Loucy (cell line): ENCODE results near the gene MARCHF2.

Source experiments
- H2AFZ ChIP-seq: fragments of 200-600 bp; sonication (generic); 2 replicates; pipeline ENCODE4 v1.6.0; 2016; ENCODE audit warnings: antibody characterized with exemption, mild to moderate bottlenecking, low read length, moderate library complexity
- H3F3A ChIP-seq: fragments of 200-600 bp; 2 replicates; pipeline ENCODE4 v1.6.0; 2016; ENCODE audit warnings: antibody characterized with exemption, low read depth, mild to moderate bottlenecking
- H3K27me3 ChIP-seq: fragments of 200-600 bp; sonication (generic); 2 replicates; pipeline ENCODE4 v1.6.1; 2014; ENCODE audit warnings: low read length, mild to moderate bottlenecking; ENCODE audit not compliant: insufficient read depth, poor library complexity, severe bottlenecking
- H3K36me3 ChIP-seq: fragments of 200-600 bp; sonication (generic); 2 replicates; pipeline ENCODE4 v1.6.1; 2016; ENCODE audit warnings: low read length; ENCODE audit not compliant: insufficient read depth
- H3K4me1 ChIP-seq: fragments of 200-600 bp; sonication (generic); 2 replicates; pipeline ENCODE4 v1.5.1; 2014; ENCODE audit warnings: low read length, mild to moderate bottlenecking; ENCODE audit not compliant: insufficient read depth, poor library complexity, severe bottlenecking
- H3K4me2 ChIP-seq: fragments of 200-600 bp; sonication (generic); 2 replicates; pipeline ENCODE4 v1.6.0; 2014; ENCODE audit warnings: antibody characterized with exemption, low read length, low read depth, mild to moderate bottlenecking; ENCODE audit not compliant: poor library complexity, severe bottlenecking
- H3K4me3 ChIP-seq: fragments of 200-600 bp; sonication (generic); 2 replicates; pipeline ENCODE4 v1.5.1; 2014; ENCODE audit warnings: low read length, mild to moderate bottlenecking, mixed read lengths; ENCODE audit not compliant: poor library complexity, severe bottlenecking
- H3K79me2 ChIP-seq: fragments of 200-600 bp; sonication (generic); 2 replicates; pipeline ENCODE4 v1.6.1; 2014; ENCODE audit warnings: low read length; ENCODE audit not compliant: insufficient read depth
- H3K9ac ChIP-seq: fragments of 200-600 bp; sonication (generic); 2 replicates; pipeline ENCODE4 v1.6.0; 2014; ENCODE audit warnings: mild to moderate bottlenecking, low read depth, low read length, moderate library complexity; ENCODE audit not compliant: poor library complexity, severe bottlenecking
- H3K9me2 ChIP-seq: fragments of 200-600 bp; sonication (generic); replicated peaks from 2 replicates; pipeline ENCODE4 v1.6.1; 2016; ENCODE audit warnings: low read depth, low read length, mixed read lengths
- H3K9me3 ChIP-seq: fragments of 200-600 bp; sonication (generic); 2 replicates; pipeline ENCODE4 v1.6.1; 2014; ENCODE audit warnings: mild to moderate bottlenecking, antibody characterized with exemption, low read length, low read depth; ENCODE audit not compliant: insufficient read depth
- H4K20me1 ChIP-seq: fragments of 200-600 bp; sonication (generic); 2 replicates; pipeline ENCODE4 v1.6.0; 2014; ENCODE audit warnings: antibody characterized with exemption, low read length, mild to moderate bottlenecking; ENCODE audit not compliant: insufficient read depth, poor library complexity, severe bottlenecking
- EZH2phosphoT487 ChIP-seq: fragments of 200-600 bp; IDR thresholded peaks from 2 replicates; pipeline ENCODE4 v1.6.1; 2018; ENCODE audit warnings: antibody characterized with exemption, mild to moderate bottlenecking, moderate library complexity, borderline replicate concordance
- TF ChIP-seq, protein P1 (sequence below): fragments of 200-600 bp; sonication (generic); conservative IDR thresholded peaks from 2 replicates; pipeline ENCODE4 v1.5.1; 2014; ENCODE audit warnings: mild to moderate bottlenecking, antibody characterized with exemption, low read length

The MARCHF2 gene

DNA sequence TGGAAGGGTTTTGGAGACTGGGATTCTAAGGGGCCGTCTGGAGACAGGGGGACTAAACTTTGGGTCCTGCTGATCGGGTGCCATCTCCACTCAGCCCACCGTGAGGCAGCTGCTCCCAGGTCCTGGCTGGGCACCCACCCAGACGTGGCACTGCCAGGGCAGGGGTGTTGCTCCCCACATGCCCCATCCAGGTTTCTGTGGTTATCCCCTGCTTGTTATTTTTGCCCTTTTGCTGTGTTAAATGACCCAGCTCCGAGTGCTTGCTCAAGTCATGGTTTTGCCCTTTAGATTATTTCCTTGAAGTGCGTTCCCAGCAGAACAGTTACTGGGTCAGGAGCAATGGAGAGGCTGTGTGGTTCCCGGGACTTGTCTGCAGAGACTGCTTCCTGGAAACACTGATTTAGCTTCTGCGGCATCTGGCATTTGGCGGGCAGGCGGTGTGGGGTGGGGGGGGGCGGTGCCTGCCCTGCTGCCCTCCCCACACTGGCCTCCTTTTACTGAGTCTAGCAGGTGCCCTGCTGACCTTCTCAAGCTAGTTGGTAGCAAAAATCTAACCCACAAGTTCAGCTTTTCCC lies 21.0 kb upstream of the MARCHF2 start:
- Histone ChIP-seq H3K9me3 (no peaks in the 10 kb centered on the region), H3F3A (no peaks in the 10 kb centered on the region), H3K79me2 (peaks cover 68% of the 10 kb centered on the region), H3K4me3 (peak overlapping the region; percentile 87), H3K4me1 (peaks cover 31% of the 10 kb centered on the region), H3K9me2 (no peaks in the 10 kb centered on the region), H3K9ac (no peak overlapping the region), H2AFZ (no peak overlapping the region), H4K20me1 (peaks cover 54% of the 10 kb centered on the region), H3K36me3 (no peaks in the 10 kb centered on the region), H3K27me3 (peaks cover 3% of the 10 kb centered on the region), H3K4me2 (peak overlapping the region; percentile 80)
- TF ChIP-seq EZH2phosphoT487: no peak
- TF ChIP-seq, protein P1, sequence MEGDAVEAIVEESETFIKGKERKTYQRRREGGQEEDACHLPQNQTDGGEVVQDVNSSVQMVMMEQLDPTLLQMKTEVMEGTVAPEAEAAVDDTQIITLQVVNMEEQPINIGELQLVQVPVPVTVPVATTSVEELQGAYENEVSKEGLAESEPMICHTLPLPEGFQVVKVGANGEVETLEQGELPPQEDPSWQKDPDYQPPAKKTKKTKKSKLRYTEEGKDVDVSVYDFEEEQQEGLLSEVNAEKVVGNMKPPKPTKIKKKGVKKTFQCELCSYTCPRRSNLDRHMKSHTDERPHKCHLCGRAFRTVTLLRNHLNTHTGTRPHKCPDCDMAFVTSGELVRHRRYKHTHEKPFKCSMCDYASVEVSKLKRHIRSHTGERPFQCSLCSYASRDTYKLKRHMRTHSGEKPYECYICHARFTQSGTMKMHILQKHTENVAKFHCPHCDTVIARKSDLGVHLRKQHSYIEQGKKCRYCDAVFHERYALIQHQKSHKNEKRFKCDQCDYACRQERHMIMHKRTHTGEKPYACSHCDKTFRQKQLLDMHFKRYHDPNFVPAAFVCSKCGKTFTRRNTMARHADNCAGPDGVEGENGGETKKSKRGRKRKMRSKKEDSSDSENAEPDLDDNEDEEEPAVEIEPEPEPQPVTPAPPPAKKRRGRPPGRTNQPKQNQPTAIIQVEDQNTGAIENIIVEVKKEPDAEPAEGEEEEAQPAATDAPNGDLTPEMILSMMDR: no peak

DNA sequence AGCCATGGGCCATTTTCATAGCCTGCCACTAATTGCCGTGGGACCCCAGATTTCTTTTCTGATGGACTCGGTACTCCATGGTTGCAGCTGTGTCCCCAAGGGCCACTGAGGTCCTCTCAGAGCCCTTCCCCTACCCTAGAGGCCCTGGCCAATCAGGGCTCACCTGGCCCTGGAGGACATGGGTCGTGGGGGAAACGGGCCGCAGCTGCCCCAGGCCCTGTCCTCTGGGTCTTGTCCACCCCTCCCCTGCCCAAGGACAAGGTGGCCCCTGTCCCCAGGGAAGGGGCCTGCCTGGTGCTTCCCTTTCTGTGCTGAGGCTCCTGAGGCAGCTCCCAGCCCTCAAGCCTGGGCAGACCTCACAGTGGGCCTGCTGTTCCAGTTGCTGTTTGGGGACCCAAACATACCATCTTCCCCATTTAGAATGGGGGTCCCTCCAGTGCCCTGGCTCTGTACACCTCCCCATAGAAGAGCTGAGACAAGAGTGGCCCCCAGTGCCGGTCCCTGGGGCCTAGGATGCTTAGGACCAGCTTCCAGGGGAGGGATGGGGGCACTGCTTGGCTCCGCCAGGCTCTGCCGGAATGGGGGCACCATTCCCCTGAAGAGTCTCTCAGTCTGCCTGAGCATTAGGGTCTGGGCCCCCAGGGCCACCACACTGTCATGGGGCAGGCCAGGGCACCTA lies 19.8 kb upstream of the MARCHF2 start:
- H3F3A ChIP-seq: no peaks in the 10 kb centered on the region
- no peaks in the 10 kb centered on the region for H3K9me3 ChIP-seq
- H3K36me3 ChIP-seq: no peaks in the 10 kb centered on the region
- peaks cover 81% of the 10 kb centered on the region for H3K79me2 ChIP-seq
- H3K9ac ChIP-seq: no peak overlapping the region
- no peak overlapping the region for H3K4me3 ChIP-seq
- peak overlapping the region; percentile 24 for H3K4me2 ChIP-seq
- H3K27me3 ChIP-seq: peaks cover 3% of the 10 kb centered on the region
- no peaks in the 10 kb centered on the region for H3K9me2 ChIP-seq
- peaks cover 61% of the 10 kb centered on the region for H4K20me1 ChIP-seq
- peaks cover 31% of the 10 kb centered on the region for H3K4me1 ChIP-seq
- TF ChIP-seq, protein P1: no peak
- no peak for TF ChIP-seq EZH2phosphoT487
- no peak overlapping the region for H2AFZ ChIP-seq

DNA sequence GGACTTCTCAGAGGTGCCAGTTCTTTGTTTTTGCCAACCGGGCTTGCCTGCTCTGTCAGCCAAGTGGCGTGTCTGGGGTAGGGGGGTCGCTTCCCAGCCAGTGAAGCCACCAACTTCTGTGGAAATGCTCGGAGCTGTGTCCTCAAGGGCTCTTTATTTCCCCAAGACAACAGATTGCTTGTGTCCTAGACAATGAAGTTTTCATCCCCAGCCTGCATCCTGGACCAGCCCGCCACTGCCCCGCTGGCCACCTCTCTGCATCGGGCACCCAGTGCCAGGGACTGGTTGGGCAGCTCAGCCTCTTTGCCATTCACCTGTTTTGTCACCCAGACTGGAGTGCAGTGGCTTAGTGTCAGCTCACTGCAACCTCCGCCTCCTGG lies 19.2 kb upstream of the MARCHF2 start:
- Histone ChIP-seq H3K9me2 (no peaks in the 10 kb centered on the region), H3K27me3 (peaks cover 3% of the 10 kb centered on the region), H3K36me3 (no peaks in the 10 kb centered on the region), H3K4me1 (peaks cover 31% of the 10 kb centered on the region), H3F3A (no peaks in the 10 kb centered on the region), H4K20me1 (peaks cover 61% of the 10 kb centered on the region), H3K79me2 (peaks cover 80% of the 10 kb centered on the region), H3K4me3 (no peak overlapping the region), H3K4me2 (peak overlapping the region; percentile 24), H3K9ac (no peak overlapping the region), H2AFZ (no peak overlapping the region), H3K9me3 (no peaks in the 10 kb centered on the region)
- no peak for TF ChIP-seq EZH2phosphoT487
- TF ChIP-seq, protein P1: no peak
